Fibroblast of lung (primary cell): ENCODE data around the gene CENPB. TPM values are rescaled to one million over a fixed set of nuclear protein-coding genes. Genes with fewer than 3 reads are reported as not detected.
A peak's percentile ranks its signal among the peaks of the same experiment; 100 is the strongest.

Source experiments
- DNase-seq, 2 donors: peaks; one replicate each; pipeline versions ENCODE4 v3.0.0 to v3.0.0-alpha.2; 2010; ENCODE audit warnings: low read depth in 2 of 2
- H2AFZ ChIP-seq: 2 replicates; pipeline ENCODE4 v1.5.1; 2012; ENCODE audit warnings: low read length, control low read depth, inconsistent platforms
- H3K27ac ChIP-seq: 2 replicates; pipeline ENCODE4 v1.5.1; 2011; ENCODE audit warnings: low read length, control low read depth; ENCODE audit not compliant: insufficient read depth
- H3K27me3 ChIP-seq: 2 replicates; pipeline ENCODE4 v1.5.1; 2011; ENCODE audit warnings: mild to moderate bottlenecking, low read length; ENCODE audit not compliant: control insufficient read depth, insufficient read depth
- H3K36me3 ChIP-seq: 2 replicates; pipeline ENCODE4 v1.5.1; 2011; ENCODE audit warnings: low read length; ENCODE audit not compliant: control insufficient read depth, insufficient read depth
- H3K4me1 ChIP-seq: 2 replicates; pipeline ENCODE4 v1.5.1; 2011; ENCODE audit warnings: low read length; ENCODE audit not compliant: control insufficient read depth, insufficient read depth; ENCODE audit errors: extremely low read depth
- H3K4me2 ChIP-seq: 2 replicates; pipeline ENCODE4 v1.5.1; 2011; ENCODE audit warnings: low read length, control low read depth; ENCODE audit not compliant: insufficient read depth; ENCODE audit errors: extremely low read depth
- H3K4me3 ChIP-seq, 4 experiments: fragments of 200-600 bp in 1 of 4; sonication (generic) in 1 of 4; replicated peaks in 1 of 4; 2 replicates each; pipeline ENCODE4 v1.5.1; 2011 to 2016; ENCODE audit warnings: low read length in 4 of 4, low read depth in 3 of 4, mild to moderate bottlenecking in 3 of 4, control low read depth in 2 of 4, inconsistent platforms in 1 of 4, mixed read lengths in 1 of 4; ENCODE audit not compliant: insufficient read depth in 1 of 4; ENCODE audit errors: control extremely low read depth in 1 of 4
- H3K79me2 ChIP-seq: 2 replicates; pipeline ENCODE4 v1.5.1; 2012; ENCODE audit warnings: mild to moderate bottlenecking, low read length, inconsistent platforms; ENCODE audit not compliant: control insufficient read depth, insufficient read depth
- H3K9ac ChIP-seq: 2 replicates; pipeline ENCODE4 v1.5.1; 2011; ENCODE audit warnings: mild to moderate bottlenecking, low read length, control low read depth; ENCODE audit not compliant: insufficient read depth
- H3K9me3 ChIP-seq: 2 replicates; pipeline ENCODE4 v1.5.1; 2012; ENCODE audit warnings: low read depth, low read length; ENCODE audit not compliant: control insufficient read depth, insufficient read depth
- H4K20me1 ChIP-seq: 2 replicates; pipeline ENCODE4 v1.5.1; 2011; ENCODE audit warnings: low read length; ENCODE audit not compliant: control insufficient read depth, insufficient read depth; ENCODE audit errors: extremely low read depth
- EZH2 ChIP-seq: IDR thresholded peaks from 2 replicates; pipeline ENCODE4 v1.5.1; 2012; ENCODE audit warnings: low read length, control low read depth, mild to moderate bottlenecking; ENCODE audit errors: missing control alignments
- polyA plus RNA-seq, 2 donors: library from polyadenylated mRNA; depleted of rRNA in 1 of 2; stranded (reverse) in 1 of 2; unstranded in 1 of 2; fragments of >200 nt; gene quantifications; 2 replicates each; pipeline ENCODE4 v1.2.1, GENCODE V29; 2011 to 2012; ENCODE audit warnings: missing spikeins in 1 of 2
- total RNA-seq: library from RNA; depleted of rRNA; stranded (reverse); fragments of >200 nt; gene quantifications from 2 replicates; pipeline ENCODE4 v1.2.1, GENCODE V29; 2014
- TF ChIP-seq, protein P1 (sequence below), 2 donors: IDR thresholded peaks in 1 of 2; conservative IDR thresholded peaks in 1 of 2; 1 replicate in 1 of 2; 2 replicates in 1 of 2; pipeline ENCODE4 v1.5.1; 2011 to 2012; ENCODE audit warnings: low read length in 2 of 2, control low read depth in 1 of 2, inconsistent platforms in 1 of 2, low read depth in 1 of 2, mild to moderate bottlenecking in 1 of 2

The CENPB gene
- total and polyA plus RNA-seq, 2 donors (not counting 1 experiment from before 2014, with no cell fraction given), result 32.6 to 106 TPM

DNA sequence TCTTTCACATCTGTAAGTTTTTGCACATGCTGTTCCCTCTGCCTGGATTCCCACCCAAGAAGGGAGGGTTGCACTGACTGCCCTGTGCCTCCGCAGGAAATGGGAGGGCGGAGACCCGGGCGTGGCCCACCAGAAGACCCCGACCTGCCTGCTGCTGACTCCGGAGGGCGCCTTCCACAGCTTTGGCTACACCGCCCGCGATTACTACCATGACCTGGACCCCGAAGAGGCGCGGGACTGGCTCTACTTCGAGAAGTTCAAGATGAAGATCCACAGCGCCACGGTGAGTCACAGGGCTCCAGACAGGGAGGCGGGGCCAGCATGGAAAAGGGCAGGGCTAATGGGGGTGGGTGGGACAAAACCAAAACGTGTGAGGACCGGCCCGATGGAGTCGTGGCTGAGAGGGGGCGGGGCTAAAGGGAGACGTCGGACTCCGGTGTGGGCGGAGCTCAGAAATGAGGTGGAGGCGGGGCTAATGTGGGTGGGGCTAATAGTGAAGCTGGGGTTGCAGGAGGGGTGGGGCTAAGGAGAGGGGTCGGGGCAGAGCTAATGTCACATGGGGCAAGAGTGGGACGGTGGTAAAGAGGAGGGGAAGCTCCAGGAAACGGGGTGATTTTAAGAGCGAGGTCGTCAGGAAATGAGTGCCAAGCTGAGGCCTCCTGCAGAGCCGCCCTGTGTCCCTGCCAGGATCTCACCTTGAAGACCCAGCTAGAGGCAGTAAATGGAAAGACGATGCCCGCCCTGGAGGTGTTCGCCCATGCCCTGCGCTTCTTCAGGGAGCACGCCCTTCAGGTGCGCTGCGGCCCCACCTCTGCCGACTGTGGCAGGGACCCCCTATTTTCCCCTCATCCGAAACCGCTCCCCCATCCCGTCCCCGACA is 41.5 kb downstream of the CENPB start:
- no peak overlapping the region for H3K4me2 ChIP-seq
- H3K4me3 ChIP-seq, result no peak overlapping the region
- no peaks in the 10 kb centered on the region for H3K79me2 ChIP-seq
- H2AFZ ChIP-seq, result no peak overlapping the region
- H4K20me1 ChIP-seq, result no peaks in the 10 kb centered on the region
- no peaks in the 10 kb centered on the region for H3K36me3 ChIP-seq
- TF ChIP-seq EZH2, result no peak
- TF ChIP-seq, protein P1, sequence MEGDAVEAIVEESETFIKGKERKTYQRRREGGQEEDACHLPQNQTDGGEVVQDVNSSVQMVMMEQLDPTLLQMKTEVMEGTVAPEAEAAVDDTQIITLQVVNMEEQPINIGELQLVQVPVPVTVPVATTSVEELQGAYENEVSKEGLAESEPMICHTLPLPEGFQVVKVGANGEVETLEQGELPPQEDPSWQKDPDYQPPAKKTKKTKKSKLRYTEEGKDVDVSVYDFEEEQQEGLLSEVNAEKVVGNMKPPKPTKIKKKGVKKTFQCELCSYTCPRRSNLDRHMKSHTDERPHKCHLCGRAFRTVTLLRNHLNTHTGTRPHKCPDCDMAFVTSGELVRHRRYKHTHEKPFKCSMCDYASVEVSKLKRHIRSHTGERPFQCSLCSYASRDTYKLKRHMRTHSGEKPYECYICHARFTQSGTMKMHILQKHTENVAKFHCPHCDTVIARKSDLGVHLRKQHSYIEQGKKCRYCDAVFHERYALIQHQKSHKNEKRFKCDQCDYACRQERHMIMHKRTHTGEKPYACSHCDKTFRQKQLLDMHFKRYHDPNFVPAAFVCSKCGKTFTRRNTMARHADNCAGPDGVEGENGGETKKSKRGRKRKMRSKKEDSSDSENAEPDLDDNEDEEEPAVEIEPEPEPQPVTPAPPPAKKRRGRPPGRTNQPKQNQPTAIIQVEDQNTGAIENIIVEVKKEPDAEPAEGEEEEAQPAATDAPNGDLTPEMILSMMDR (conservative IDR thresholded peaks at IDR 0.05 in 1 of 2, IDR thresholded peaks at IDR 0.05 in 1 of 2; ENCODE audit: low read depth in 1 of 2, low read length in 2 of 2), result no peak
- no peaks in the 10 kb centered on the region for H3K9me3 ChIP-seq
- H3K27ac ChIP-seq, result no peak overlapping the region
- H3K4me1 ChIP-seq, result no peaks in the 10 kb centered on the region
- no peaks in the 10 kb centered on the region for H3K27me3 ChIP-seq
- DNase-seq, result peak in 1 of 2 donors; percentile 50
- no peak overlapping the region for H3K9ac ChIP-seq

DNA sequence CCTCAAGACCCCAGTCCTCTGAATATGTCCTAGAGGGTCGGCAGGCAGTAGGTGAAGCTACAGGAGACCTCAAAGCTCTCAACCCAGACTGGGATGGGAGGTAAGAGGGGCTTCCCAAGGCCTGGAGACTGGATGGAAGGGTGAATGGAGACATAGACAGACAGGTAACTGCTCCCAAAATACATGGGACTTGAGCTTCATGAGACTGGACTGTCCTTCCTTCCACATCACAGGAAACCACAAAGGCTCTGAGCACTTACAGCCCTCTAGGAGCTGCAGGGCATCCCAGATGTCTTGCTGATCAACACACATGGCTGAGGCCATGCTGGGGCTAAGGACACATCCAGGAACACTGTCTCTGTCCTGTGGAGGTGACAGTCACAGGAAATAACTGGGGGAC is 42.5 kb downstream of the CENPB start:
- Histone ChIP-seq H4K20me1 (no peaks in the 10 kb centered on the region), H3K27ac (no peak overlapping the region), H3K9me3 (no peaks in the 10 kb centered on the region), H3K4me2 (no peak overlapping the region), H3K79me2 (no peaks in the 10 kb centered on the region), H3K4me3 (no peak overlapping the region), H3K36me3 (no peaks in the 10 kb centered on the region), H3K27me3 (no peaks in the 10 kb centered on the region), H3K9ac (no peak overlapping the region), H2AFZ (no peak overlapping the region), H3K4me1 (no peaks in the 10 kb centered on the region)
- DNase-seq, result no peak
- TF ChIP-seq, protein P1 (conservative IDR thresholded peaks at IDR 0.05 in 1 of 2, IDR thresholded peaks at IDR 0.05 in 1 of 2; ENCODE audit: low read depth in 1 of 2, low read length in 2 of 2), result no peak
- TF ChIP-seq EZH2, result no peak

DNA sequence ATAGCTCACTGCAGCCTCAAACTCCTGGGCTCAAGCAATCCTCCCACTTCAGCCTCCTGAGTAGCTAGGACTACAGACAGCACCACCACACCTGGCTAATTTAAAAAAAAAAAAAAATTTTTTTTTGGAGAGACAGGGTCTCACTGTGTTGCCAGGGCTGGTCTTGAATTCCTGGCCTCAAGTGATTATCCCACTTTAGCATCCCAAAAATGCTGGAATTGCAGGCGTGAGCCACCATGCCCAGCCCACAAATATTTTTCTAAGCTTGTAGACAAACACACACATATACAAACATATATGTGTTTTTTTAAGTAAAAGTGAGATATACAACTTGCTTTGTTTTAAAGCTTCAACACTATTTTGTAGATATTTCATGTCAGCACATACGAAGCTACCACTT is 43.3 kb downstream of the CENPB start:
- Histone ChIP-seq H4K20me1 (no peaks in the 10 kb centered on the region), H3K4me1 (no peaks in the 10 kb centered on the region), H3K4me3 (no peak overlapping the region), H3K27me3 (no peaks in the 10 kb centered on the region), H2AFZ (no peak overlapping the region), H3K79me2 (no peaks in the 10 kb centered on the region), H3K4me2 (no peak overlapping the region), H3K9me3 (no peaks in the 10 kb centered on the region), H3K9ac (no peak overlapping the region), H3K36me3 (no peaks in the 10 kb centered on the region), H3K27ac (no peak overlapping the region)
- no peak for DNase-seq
- no peak for TF ChIP-seq EZH2
- TF ChIP-seq, protein P1 (conservative IDR thresholded peaks at IDR 0.05 in 1 of 2, IDR thresholded peaks at IDR 0.05 in 1 of 2; ENCODE audit: low read depth in 1 of 2, low read length in 2 of 2), result no peak
